OCI-LY1 (cell line): ENCODE measurements around the gene TMBIM6.

Experiments used
- H2AFZ ChIP-seq: fragments of 200-600 bp; sonication (generic), shearing (Covaris generic); 2 replicates; pipeline ENCODE4 v1.6.0; 2014; ENCODE audit warnings: antibody characterized with exemption, mild to moderate bottlenecking, low read length
- H3F3A ChIP-seq: fragments of 200-600 bp; sonication (generic), shearing (Covaris generic); 2 replicates; pipeline ENCODE4 v1.6.0; 2014; ENCODE audit warnings: mild to moderate bottlenecking, antibody characterized with exemption, low read length, moderate library complexity; ENCODE audit not compliant: insufficient read depth
- H3K27ac ChIP-seq: fragments of 200-600 bp; sonication (generic); 2 replicates; pipeline ENCODE4 v1.5.1; 2014; ENCODE audit warnings: low read length, mixed run types, mild to moderate bottlenecking, low read depth; ENCODE audit not compliant: poor library complexity, severe bottlenecking
- H3K27me3 ChIP-seq: fragments of 200-600 bp; sonication (generic); 2 replicates; pipeline ENCODE4 v1.6.0; 2014; ENCODE audit warnings: antibody characterized with exemption, mild to moderate bottlenecking, low read length, moderate library complexity; ENCODE audit not compliant: insufficient read depth
- H3K36me3 ChIP-seq: fragments of 200-600 bp; sonication (generic); 2 replicates; pipeline ENCODE4 v1.6.1; 2014; ENCODE audit warnings: mild to moderate bottlenecking, antibody characterized with exemption, low read length, moderate library complexity, mixed read lengths; ENCODE audit not compliant: insufficient read depth
- H3K4me1 ChIP-seq: fragments of 200-600 bp; sonication (generic); 2 replicates; pipeline ENCODE4 v1.5.1; 2014; ENCODE audit warnings: mild to moderate bottlenecking, low read length, moderate library complexity; ENCODE audit not compliant: insufficient read depth, severe bottlenecking
- H3K4me2 ChIP-seq: fragments of 200-600 bp; sonication (generic), shearing (Covaris generic); 2 replicates; pipeline ENCODE4 v1.6.1; 2014; ENCODE audit warnings: low read length
- H3K4me3 ChIP-seq: fragments of 200-600 bp; sonication (generic); 2 replicates; pipeline ENCODE4 v1.5.1; 2014; ENCODE audit warnings: low read length, low read depth, mild to moderate bottlenecking, mixed read lengths; ENCODE audit not compliant: poor library complexity, severe bottlenecking
- H3K79me2 ChIP-seq: fragments of 200-600 bp; shearing (Covaris generic); 2 replicates; pipeline ENCODE4 v1.6.1; 2016; ENCODE audit warnings: mixed run types, low read length, mixed read lengths; ENCODE audit not compliant: insufficient read depth
- H3K9ac ChIP-seq: fragments of 200-600 bp; sonication (generic), shearing (Covaris generic); 2 replicates; pipeline ENCODE4 v1.6.1; 2014; ENCODE audit warnings: mild to moderate bottlenecking, low read length, mixed read lengths
- H3K9me2 ChIP-seq: fragments of 200-600 bp; sonication (generic), shearing (Covaris generic); 2 replicates; pipeline ENCODE4 v1.6.1; 2014; ENCODE audit warnings: low read depth, mild to moderate bottlenecking, low read length, mixed read lengths
- H3K9me3 ChIP-seq: fragments of 200-600 bp; shearing (Covaris generic); 2 replicates; pipeline ENCODE4 v1.6.1; 2014; ENCODE audit warnings: low read length, mixed read lengths
- H4K20me1 ChIP-seq: fragments of 200-600 bp; sonication (generic), shearing (Covaris generic); 2 replicates; pipeline ENCODE4 v1.6.0; 2016; ENCODE audit warnings: mild to moderate bottlenecking, low read length; ENCODE audit not compliant: insufficient read depth
- CTCF ChIP-seq: fragments of 200-600 bp; sonication (generic), shearing (Covaris generic); IDR thresholded peaks from 2 replicates; pipeline ENCODE4 v1.5.1; 2017; ENCODE audit warnings: mild to moderate bottlenecking, antibody characterized with exemption, low read length, moderate library complexity, mixed read lengths
- EZH2 ChIP-seq: fragments of 200-600 bp; sonication (generic), shearing (Covaris generic); IDR thresholded peaks from 2 replicates; pipeline ENCODE4 v1.8.0; 2017; ENCODE audit warnings: borderline replicate concordance, mixed run types, mild to moderate bottlenecking, antibody characterized with exemption, low read length, moderate library complexity, mixed read lengths

Gene TMBIM6

GRCh38 chr12:49741882-49742620, 694 bp downstream of the TMBIM6 start:
- Histone ChIP-seq H3K27ac (peak overlapping the region; percentile 77), H3K4me3 (peak overlapping the region; percentile 81), H3K4me1 (peaks cover 28% of the 10 kb centered on the region), H3K79me2 (peaks cover 52% of the 10 kb centered on the region), H3K9me3 (no peaks in the 10 kb centered on the region), H4K20me1 (peaks cover 7% of the 10 kb centered on the region), H3K27me3 (no peaks in the 10 kb centered on the region), H3F3A (no peaks in the 10 kb centered on the region), H3K36me3 (peaks cover 18% of the 10 kb centered on the region), H2AFZ (no peak overlapping the region), H3K9me2 (no peaks in the 10 kb centered on the region), H3K9ac (peak overlapping the region; percentile 82), H3K4me2 (peak overlapping the region; percentile 94)
- TF ChIP-seq EZH2 = no peak
- no peak for TF ChIP-seq CTCF

- H3K9ac ChIP-seq = no peak overlapping the region
- no peaks in the 10 kb centered on the region for H3K9me3 ChIP-seq
- H3K9me2 ChIP-seq = no peaks in the 10 kb centered on the region
- H3K4me3 ChIP-seq = no peak overlapping the region
- H3K27ac ChIP-seq = no peak overlapping the region
- peaks cover 42% of the 10 kb centered on the region for H3K4me1 ChIP-seq
- H3K79me2 ChIP-seq = peaks cover 76% of the 10 kb centered on the region
- no peaks in the 10 kb centered on the region for H3K27me3 ChIP-seq
- no peak overlapping the region for H2AFZ ChIP-seq
- H3K4me2 ChIP-seq = peak overlapping the region; percentile 5; the same call in 1 of the 2 replicates
- peaks cover 21% of the 10 kb centered on the region for H3K36me3 ChIP-seq
- H3F3A ChIP-seq = no peaks in the 10 kb centered on the region
- TF ChIP-seq CTCF = no peak
- no peak for TF ChIP-seq EZH2
- peaks cover 10% of the 10 kb centered on the region for H4K20me1 ChIP-seq
Observed at GRCh38 chr12:49744363-49744885, 3.1 kb downstream of the TMBIM6 start.

GRCh38 chr12:49748306-49748705, 6.9 kb downstream of the TMBIM6 start:
- H3K9ac ChIP-seq = no peak overlapping the region
- H2AFZ ChIP-seq = no peak overlapping the region
- no peak overlapping the region for H3K27ac ChIP-seq
- no peaks in the 10 kb centered on the region for H3K9me2 ChIP-seq
- H3K4me2 ChIP-seq = no peak overlapping the region
- H3K9me3 ChIP-seq = no peaks in the 10 kb centered on the region
- no peaks in the 10 kb centered on the region for H3F3A ChIP-seq
- peaks cover 34% of the 10 kb centered on the region for H3K36me3 ChIP-seq
- no peak overlapping the region for H3K4me3 ChIP-seq
- H3K27me3 ChIP-seq = no peaks in the 10 kb centered on the region
- H3K79me2 ChIP-seq = peaks cover 97% of the 10 kb centered on the region
- H3K4me1 ChIP-seq = peaks cover 58% of the 10 kb centered on the region
- TF ChIP-seq CTCF = no peak
- TF ChIP-seq EZH2 = no peak
- H4K20me1 ChIP-seq = 0 out of 2 replicates have a peak, but pooled peaks cover 6% of the 10 kb centered on the region
